NCI-H2107 treated with DMSO at 0.1 percent for 48 hours (cell line): ENCODE results near the gene JPT2.
"Not testable (repeated sequence)": the region's sequence is repeated elsewhere in the genome, so short reads cannot be mapped to it uniquely, and the experiment has no call there.

Experiments
- DNase-seq: peaks from one replicate; lab custom pipeline; 2025; ENCODE audit not compliant: unreplicated experiment; lab: John Stamatoyannopoulos, UW

Gene JPT2

DNA sequence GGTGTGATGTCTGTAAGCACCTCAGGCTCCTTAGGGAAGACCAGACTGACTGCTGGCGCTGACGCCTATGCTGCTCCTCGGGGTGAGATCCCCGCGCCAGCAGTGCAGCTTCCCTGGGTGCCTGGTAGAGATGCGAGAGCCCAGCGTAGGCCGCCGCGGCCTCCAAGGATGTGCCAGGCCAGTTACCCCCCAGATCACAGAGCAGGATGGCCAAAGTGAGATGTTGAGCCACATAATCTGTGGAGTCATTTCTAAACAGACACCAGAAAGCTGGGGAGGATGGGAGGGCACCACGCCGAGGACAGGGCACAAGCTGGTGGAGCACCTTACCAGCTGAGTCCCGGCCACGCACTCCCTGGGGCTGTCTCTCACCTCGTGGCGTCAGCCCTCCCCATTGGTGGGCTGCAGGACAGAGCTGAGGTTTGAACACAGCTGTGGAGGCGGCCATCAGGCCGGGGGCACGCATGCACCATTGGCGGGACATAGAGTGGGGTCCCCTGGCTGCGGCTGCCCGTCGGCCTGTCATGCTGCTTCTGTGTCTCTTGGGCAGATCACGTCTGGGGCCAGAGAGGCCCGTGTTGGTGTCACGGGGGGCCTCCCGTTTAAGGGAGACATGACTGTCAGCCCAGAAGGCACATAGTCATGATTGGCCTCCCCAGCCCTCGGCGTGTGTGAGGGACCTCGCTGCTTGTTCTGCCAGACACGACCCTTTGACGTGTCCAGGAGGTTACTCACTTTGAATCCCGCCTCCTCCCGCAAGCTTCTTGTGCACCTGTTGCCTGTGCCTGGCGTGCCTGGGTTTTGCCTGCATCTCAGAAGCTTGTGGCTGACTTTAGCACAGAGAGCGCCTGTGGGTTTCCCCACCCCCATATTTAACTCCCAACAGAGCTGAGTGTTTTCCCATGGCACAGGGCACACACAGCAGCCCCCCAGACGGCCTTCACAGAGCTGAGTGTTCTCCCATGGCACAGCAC, 49.9 kb downstream of the JPT2 start:
- DNase-seq, result no peak

DNA sequence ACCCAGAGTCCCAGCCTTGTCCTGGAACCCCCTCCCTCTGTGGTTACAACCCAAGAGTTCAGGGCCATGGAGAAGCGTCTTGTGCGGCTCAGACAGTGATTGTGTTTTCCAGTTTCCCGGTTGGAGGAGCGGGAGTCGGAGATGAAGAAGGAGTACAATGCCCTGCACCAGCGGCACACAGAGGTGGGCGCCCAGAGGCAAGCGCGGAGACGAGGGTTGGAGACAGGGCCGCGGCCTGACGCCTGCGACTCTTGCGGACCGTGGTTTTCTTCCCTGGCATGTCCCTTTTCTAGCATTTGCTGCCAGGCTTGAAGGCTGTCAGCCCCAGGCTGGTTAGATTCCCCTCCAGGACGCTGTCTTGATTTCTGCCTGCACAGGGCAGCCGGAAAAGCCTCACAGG, 50.9 kb downstream of the JPT2 start:
- DNase-seq, result no peak

- DNase-seq, result no peak
Measured at GRCh38 chr16:1729445-1729844, 51.4 kb downstream of the JPT2 start.

DNA sequence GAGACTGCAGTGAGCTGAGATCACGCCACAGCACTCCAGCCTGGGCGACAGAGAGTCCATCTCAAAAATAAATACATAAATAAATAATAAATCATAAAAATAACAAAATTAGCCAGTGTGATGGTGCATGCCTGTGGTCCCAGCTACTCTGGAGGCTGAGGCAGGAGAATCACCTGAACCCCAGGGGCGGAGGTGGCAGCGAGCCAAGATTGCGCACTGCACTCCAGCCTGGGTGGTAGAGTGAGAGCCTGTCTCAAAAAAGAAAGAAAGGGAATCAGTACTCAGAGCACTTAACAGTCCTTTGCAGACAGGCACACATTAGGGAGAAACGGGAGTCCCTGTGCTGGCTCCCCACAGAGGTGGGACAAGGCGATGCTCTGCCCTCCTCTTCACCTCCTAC, 53.0 kb downstream of the JPT2 start:
- DNase-seq, result no peak

GRCh38 chr16:1731603-1732002, 53.5 kb downstream of the JPT2 start:
- no peak for DNase-seq

- DNase-seq, result no peak
Measured at GRCh38 chr16:1732071-1732470, 54.0 kb downstream of the JPT2 start.

GRCh38 chr16:1732551-1732987, 54.5 kb downstream of the JPT2 start:
- DNase-seq, result not testable (repeated sequence)

DNA sequence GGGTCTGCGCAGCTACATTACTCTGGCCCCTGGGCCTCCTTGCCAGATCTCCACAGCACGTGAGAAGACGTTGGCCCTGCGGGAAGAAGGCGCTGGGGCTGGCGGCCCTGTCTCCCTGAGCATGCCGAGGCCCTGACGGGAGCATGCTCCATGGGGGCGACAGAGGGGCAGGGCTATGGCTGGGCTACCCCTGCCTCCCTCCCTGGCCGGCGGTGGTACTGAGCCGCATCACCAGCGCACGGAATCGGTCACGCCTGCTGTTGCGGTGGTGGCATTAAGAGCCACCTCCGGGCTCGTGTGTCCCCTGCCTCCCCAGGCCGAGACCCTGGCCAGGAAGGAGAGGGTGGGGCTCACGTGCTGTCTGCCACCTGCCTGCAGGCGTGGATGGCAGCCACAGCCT, 56.0 kb downstream of the JPT2 start:
- DNase-seq, result no peak

DNA sequence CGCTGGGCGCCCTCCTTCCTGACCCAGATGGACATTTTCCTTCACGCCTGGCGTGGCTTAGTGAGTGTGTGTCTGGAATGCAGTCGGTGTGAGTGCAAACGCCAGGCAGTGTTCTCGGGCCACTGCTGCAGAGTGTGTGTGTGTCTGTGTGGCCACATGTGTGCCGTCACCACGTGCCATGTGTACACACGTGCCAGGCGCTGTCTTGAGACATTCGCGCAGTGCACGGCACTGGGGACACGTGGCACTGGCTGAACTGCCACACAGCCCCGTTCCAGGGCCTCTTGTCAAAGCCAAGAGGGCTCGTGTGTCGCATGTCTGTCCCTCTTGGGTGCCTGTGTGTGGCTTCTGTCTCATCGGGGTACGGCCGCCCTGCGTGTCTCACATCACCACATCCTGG, 56.7 kb downstream of the JPT2 start:
- no peak for DNase-seq

- no peak for DNase-seq
Measured at GRCh38 chr16:1740234-1740633, 62.2 kb downstream of the JPT2 start.

DNA sequence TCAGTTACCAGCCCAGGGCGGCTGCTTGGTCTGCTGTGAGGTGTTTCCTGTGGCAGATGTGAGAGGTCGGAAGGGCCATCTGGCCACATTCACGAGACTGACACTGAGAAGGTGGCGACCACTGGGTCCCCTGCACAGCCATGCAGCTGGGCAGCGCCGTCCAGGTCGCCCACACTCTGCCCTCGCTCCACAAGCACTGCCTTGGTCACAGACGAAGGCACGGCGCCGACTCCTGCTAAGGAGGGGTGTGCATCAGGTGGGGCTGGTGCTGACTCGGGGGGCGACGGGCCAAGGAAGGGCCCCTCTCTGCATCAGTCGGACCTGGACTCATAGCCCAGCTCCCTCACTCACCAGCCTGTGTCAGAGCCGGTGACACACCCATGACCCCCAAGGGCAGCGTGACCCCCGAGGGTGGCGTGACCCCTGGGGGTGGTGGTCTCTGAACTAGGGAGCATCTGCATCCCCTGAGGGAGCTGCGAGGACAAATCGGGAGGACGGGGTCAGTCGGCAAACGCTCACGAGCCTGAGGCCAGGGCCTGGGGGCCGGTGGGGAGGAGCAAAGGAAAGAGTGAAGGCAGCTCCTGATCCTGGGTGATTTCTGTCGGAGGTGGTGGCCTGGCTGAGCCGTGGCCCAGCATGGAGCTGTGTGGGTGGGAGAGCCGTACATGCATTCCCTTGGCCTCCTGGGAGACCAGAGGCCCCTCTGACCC, 62.9 kb downstream of the JPT2 start:
- no peak for DNase-seq

DNA sequence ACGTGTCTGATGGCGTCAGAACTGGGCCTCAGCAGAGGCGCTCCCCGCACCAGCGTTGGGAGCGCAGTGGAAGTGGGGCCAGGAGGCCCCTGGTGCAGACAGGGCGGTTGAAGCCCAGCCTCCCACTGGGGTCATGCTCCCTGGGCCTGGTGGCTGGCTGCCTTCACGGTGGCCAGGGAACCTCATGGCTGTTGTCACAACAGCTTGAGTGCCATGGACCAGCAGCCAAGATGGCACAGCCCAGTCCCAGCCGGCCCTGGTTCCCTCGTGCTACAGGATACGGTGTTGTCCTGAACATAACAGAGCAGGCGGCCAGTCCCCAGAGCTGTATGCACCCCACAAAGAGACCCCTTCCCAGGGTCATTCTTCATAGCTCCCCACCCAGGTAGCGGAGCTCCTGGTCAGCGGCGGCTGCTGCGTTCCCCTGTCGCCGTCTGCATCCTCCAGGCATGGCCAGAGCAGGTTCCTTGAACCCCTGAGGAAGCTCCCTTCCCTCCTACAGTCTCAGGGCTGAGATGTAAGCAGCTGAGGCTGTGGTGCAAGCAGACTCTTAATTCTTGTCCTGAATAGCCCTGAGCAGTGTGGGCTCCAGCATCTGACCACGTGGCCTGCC, 63.6 kb downstream of the JPT2 start:
- DNase-seq, result no peak

GRCh38 chr16:1743376-1744337, 65.6 kb downstream of the JPT2 start:
- no peak for DNase-seq

DNA sequence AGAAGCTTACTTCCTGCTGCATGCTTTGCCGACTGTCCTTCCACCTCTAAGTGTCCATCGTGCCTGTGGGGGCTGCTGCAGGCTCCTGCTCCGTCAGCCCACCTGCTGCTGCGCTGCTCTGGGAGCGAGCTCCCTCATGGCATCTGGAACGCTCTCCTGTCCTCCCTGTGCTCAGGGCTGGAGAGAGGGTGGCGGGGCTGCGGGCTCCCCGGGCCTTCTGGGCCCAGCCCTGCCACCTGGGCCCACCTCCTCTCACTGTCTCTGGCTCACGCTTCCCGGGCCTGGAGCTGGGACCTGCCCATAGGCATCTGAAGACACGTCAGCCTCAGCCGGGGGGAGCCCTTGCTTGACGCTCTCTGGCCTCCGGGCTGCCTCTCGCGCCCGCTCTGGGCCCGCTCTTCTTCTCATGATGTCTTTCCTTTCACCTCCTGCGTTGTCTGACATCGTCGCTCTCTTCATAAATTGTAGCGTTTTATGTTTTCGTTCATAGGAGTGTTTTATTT, 66.3 kb downstream of the JPT2 start:
- DNase-seq, result no peak

DNA sequence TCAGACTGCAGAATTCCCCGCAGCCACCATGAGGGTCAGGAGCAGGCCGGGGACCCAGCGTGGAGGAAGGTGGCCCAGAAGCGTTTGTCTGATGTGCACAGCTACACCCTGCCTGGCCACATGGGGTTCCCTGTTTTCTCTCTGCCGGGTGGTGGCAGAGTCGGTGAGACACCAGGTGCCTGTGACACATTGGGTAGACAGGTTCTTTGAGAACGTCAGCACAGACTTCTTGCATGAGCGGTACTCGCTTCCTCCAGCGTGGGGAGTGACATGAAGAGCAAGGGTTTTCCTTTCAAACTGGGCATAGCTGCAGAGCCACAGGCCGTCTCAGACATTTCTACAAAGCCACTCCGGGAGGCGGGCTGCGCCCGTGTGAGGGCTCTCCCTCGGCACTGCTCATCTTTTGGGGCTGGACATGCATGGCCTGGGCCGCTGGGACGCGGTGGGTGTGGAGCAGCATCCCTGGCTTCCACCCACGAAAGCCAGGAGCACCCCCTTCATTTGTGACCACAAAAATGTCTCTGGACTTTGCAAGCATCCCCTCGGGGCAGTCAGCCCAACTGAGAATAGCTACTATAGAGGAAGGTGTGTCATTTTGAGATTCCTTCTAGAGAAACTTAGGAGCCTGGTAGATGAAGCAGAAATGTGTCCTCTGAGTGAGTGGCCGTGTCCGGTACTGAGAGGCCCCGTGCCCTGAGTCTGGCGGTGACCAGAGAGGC, 67.3 kb downstream of the JPT2 start:
- no peak for DNase-seq

- DNase-seq, result no peak
Measured at GRCh38 chr16:1745900-1746692, 68.0 kb downstream of the JPT2 start.

- no peak for DNase-seq
Measured at GRCh38 chr16:1746693-1747195, 68.7 kb downstream of the JPT2 start.

DNA sequence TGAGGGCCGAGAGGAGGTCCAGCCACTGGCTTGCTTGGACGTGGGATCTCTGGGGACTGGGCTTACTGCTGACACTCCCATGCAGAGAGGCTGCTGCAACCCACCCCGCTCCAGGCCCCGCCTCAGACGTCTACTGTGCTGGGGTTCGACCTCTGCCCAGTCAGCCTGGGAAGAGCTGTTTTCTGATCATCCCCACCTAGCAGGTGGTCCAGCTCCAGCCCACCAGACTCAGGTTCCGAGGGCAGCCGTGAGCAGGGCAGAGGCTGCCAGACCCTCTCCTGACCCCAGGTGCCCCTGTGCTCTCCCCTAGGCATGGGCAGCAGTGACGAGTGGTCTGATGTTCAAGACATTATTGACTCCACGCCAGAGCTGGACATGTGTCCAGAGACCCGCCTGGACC, 69.9 kb downstream of the JPT2 start:
- no peak for DNase-seq
